ENCODE data around the gene FBXO36. TPM values are rescaled to one million over a fixed set of nuclear protein-coding genes. Genes with fewer than 3 reads are reported as not detected.
"Not testable (repeated sequence)": the region's sequence is repeated elsewhere in the genome, so short reads cannot be mapped to it uniquely, and the experiment has no call there.

The FBXO36 gene
- total RNA-seq, 1 donor from 2014 or later: 0.72 TPM

GRCh38 chr2:229910832-229911412 is 11.4 kb upstream of the FBXO36 start:
- no peak for DNase-seq (ENCODE audit: low spot score)

DNA sequence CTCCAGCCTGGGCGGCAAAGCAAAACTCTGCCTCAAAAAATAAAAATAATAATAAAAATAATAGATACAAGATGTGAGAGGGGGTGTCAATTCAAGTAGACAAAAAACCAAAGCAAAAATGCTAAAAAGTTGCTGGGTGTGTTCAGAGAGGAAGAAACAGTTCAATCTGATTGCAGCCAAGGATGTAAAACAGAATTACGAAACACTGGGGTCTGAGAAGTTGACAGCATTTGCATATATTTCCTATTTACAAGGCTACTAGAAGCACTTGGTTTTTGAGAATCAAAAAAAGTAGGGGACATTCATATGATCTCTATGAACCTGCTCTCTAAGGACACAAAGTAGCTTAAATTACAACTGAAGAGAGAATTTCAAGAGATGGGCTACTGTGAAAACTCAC is 8.1 kb upstream of the FBXO36 start:
- no peak for DNase-seq (ENCODE audit: low spot score)

DNA sequence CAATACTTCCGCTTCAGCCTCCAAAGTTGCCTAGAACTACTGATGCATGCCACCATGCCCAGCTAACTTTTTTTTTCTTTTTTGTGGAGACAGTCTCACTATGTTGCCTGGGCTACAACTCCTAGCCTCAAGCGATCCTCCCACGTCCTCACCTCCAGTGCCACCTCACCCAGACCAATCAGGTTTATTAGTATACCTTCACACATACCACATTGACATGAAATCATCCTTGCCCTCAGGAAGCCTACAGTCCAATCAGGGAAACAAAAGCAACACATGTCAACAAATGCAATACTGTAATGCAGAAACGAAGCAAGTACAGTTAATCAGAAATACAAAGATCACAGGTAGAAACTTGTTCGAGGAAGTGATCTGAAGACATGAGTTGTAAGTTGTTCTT is 4.5 kb upstream of the FBXO36 start:
- DNase-seq (ENCODE audit: low spot score): no peak

GRCh38 chr2:229920011-229920641 is 2.2 kb upstream of the FBXO36 start:
- DNase-seq (ENCODE audit: low spot score): peak; percentile 1

DNA sequence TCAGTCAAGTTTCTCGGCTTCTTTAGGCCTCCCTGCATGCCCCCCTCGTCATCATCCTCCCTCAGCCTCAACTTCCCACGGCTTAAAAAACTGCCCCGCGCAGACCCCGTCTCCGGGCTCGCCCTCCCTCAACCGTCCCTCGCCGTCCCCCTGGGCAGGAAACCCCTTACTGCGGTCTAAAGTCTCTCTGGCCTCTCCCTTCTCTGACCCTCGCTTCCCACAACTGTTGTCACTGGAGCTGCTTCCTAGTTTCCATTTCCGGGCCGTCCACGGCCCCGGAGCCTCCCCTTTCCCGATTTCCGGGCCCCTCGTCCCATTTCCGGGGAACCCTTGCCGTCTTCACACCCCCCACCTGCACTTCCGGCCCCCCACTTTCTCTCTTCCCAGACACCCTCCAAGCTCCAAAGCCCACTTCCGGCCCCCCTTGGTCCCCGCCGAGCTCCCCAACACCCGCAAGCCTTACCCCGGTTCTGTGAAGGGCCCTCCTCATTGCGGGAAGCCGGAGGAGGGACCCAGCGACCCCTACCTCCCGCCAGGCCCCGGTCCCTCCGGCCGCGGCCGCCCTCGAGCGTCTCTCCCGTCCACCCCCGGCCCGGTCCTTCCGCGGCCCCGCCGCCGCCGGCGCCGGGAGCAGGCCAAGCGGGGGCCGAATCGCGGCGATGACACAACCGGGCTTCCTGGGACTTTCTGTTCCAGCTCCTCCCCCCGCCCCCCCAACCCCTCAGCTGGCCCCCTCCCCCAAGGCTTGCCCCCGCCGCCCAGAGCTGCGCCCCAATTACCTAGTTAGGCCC is 1.0 kb upstream of the FBXO36 start:
- DNase-seq (ENCODE audit: low spot score): peak; percentile 63

DNA sequence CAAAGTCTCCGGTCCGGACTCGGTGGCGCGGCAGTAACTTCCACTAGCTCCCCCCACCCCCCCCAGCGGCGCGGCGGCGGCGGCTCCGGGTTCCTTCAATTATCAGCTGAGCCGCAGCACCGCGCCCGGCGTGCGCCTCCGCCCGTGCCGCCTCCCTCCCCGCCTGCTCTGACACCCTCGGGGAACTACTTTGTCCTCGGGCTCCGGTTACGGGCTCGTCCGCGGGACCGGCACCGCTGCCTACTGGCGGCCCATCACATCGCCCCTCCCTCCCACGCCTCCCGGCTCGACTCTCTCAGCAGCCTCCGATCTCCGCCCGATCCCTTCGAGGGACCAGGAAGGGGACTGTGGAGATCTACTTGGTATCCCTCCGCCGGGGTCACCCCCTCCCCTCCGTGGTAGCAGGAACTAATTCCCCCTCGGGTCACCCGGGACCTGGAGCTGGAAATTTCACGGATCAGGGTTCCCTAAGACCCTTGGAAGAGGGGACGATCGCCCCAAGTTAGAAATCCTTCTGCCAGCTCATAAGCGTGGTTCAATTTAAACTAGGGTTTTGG is 333 bp upstream of the FBXO36 start, which contains the start of gene TRIP12:
TRIP12 (minus strand) TSS at position 118 of the 557 bp plus-strand sequence. CDS start 41,930 bp downstream, outside the sequence.
- DNase-seq (ENCODE audit: low spot score): peak; percentile 98

GRCh38 chr2:229924541-229924940 is 2.2 kb downstream of the FBXO36 start:
- DNase-seq (ENCODE audit: low spot score): not testable (repeated sequence)

- DNase-seq (ENCODE audit: low spot score): no peak
These were observed 2.9 kb downstream of the FBXO36 start for GRCh38 chr2:229925201-229925600.

DNA sequence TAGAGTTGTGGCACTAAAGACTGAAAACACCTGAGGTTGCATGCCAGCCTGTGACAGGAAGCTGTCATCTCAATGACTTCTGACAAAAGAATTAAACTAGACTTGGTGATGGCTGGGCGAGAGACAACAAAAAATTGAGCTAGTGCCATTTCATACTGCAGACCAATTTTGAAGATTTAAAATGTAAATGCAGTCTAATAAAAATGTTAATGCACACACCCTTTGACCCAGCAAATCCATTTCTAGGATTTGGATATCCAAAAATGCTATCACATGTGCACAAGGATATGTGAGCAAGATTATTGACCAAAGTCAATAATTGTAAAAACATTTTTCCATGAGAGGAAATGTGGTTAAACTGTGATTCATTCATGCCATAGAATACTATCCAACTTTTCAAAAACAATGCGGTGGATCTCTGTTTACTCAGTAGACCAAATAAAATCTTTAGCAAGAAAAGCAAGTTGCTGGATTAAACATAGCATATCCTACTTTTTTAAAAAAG is 5.6 kb downstream of the FBXO36 start:
- DNase-seq (ENCODE audit: low spot score): no peak

GRCh38 chr2:229930656-229931055 is 8.4 kb downstream of the FBXO36 start:
- no peak for DNase-seq (ENCODE audit: low spot score)

- no peak for DNase-seq (ENCODE audit: low spot score)
These were observed 8.9 kb downstream of the FBXO36 start for GRCh38 chr2:229931241-229931640.

DNA sequence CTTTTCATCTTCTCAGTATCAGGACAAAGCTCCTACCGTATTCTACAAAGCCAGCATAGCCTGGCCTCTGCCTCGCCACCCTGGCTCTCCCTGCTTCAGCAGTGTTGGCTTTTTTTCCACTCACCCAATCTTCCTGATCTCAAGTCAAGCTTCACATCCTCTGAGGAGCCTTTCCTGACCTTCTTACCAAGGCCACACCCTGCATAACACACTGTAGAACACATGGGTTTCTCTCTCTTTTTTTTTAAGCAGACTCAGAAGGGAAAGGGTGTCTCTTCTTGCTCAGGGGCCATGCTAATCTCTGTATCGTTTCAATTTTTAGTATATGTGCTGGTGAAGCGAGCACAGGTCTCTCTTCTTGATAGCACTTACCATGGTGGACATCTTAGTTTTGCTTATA is 15.2 kb downstream of the FBXO36 start:
- DNase-seq (ENCODE audit: low spot score): no peak

DNA sequence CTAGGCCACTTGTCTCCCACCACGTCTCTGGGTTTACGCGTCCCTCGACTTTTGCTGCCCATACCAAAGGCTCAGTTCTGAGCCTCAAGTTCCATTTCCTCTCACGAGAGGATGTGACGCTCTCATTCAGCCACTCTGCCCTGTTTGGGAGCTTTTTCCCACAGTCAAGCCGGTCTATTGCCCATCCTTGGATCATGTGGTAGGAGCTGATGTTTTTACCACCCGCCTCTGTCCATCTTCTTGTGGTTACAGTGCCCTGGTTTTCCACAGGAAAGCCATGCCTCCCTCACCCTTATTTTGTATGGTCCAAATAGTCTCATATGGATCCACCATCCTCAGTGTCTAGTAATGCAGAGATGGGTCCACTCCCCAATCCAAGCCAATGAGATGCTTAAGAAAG is 20.4 kb downstream of the FBXO36 start:
- no peak for DNase-seq (ENCODE audit: low spot score)

DNA sequence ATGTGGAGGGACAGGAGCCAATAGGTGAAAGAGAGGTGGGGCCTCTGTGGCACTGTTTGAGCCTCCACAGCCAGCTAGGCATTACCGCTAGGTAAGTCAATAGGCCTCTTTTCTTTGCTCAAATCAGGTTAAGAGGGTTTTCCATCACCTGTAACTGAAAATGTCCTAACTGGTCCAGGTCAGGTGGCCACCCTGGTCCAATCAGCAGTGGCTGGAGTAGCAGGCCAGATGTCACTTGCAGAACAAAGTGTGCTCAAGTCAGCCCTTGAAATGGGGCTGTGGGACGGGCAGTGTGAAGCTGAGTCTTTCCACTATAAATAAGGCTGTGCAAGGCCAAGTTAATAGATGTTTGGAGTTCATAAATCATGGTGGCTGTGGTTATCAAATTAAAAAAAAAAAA is 20.9 kb downstream of the FBXO36 start:
- DNase-seq (ENCODE audit: low spot score): no peak

DNA sequence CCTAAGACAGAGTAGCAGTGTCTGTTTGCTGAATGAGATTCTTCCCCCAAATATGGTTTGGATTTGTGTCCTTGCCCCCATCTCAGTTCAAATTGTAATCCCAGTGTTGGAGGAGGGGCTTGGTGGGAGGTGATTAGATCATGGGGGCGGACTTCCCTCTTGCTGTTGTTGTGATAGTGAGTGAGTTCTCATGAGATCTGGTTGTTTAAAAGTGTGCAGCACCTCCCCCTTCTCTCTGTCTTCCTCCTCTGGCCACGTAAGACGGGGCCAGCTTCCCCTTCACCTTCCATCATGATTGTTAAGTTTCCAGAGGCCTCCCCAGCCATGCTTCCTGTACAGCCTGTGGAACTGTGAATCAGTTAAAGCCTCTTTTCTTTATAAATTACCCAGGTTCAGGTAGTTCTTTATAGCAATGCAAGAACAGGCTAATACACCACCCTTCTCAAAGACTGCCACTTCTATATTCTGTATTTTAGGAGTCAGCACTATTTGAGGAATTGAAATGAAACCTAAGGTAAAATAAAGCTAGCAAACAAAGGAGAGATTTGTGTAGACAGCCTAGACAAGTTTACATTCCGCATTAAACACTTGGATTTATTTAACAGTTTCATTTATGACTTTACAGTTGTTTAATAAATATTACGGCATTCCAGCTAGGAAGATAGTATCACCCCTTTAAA is 21.6 kb downstream of the FBXO36 start:
- no peak for DNase-seq (ENCODE audit: low spot score)

DNA sequence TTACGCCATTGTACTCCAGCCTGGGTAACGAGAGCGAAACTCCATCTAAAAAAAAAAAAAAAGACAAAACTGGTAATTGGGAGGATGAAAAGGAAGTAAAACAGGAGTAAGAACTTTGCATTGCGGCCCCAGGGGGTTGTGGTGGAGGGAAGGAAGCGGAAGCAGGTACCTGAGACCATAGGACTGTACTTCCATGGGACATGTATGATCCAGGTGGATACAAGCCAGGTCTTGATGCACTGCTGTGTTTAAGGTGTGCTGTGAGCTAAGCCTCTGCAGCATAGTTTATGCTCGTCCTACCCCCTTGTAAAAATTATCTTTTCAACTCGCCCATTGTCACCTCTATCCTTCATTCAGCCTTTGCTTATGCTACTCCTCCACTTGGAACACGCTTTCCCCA is 23.7 kb downstream of the FBXO36 start:
- no peak for DNase-seq (ENCODE audit: low spot score)

- DNase-seq (ENCODE audit: low spot score): no peak
These were observed 25.2 kb downstream of the FBXO36 start for GRCh38 chr2:229947544-229947943.

- no peak for DNase-seq (ENCODE audit: low spot score)
These were observed 30.0 kb downstream of the FBXO36 start for GRCh38 chr2:229952256-229952835.

GRCh38 chr2:229955663-229956062 is 33.4 kb downstream of the FBXO36 start:
- DNase-seq (ENCODE audit: low spot score): no peak

GRCh38 chr2:229956491-229956890 is 34.2 kb downstream of the FBXO36 start:
- DNase-seq (ENCODE audit: low spot score): no peak

DNA sequence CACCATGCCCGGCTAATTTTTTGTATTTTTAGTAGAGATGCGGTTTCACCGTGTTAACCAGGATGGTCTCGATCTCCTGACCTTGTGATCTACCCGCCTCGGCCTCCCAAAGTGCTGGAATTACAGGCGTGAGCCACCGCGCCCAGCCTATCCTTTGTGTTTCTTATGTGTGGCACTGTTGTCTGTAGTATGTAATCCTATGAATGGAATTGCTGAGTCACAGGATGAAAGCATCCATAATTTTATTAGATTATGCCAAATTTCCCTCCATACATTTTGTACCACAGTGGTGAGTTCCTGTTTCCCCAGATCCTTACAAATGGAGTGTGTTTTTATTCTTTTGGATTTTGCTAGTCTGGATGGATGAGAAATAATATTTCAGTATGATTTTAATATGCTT is 41.3 kb downstream of the FBXO36 start:
- DNase-seq (ENCODE audit: low spot score): not testable (repeated sequence)
